IPS DF 19.7 (cell line): ENCODE measurements around the gene CPLANE1.
"Not testable (repeated sequence)": the region's sequence is repeated elsewhere in the genome, so short reads cannot be mapped to it uniquely, and the experiment has no call there.

Experiments used
- DNase-seq: peaks from one replicate; pipeline ENCODE4 v3.0.0-alpha.2; 2013; ENCODE audit warnings: low read depth, low spot score

Gene CPLANE1

DNA sequence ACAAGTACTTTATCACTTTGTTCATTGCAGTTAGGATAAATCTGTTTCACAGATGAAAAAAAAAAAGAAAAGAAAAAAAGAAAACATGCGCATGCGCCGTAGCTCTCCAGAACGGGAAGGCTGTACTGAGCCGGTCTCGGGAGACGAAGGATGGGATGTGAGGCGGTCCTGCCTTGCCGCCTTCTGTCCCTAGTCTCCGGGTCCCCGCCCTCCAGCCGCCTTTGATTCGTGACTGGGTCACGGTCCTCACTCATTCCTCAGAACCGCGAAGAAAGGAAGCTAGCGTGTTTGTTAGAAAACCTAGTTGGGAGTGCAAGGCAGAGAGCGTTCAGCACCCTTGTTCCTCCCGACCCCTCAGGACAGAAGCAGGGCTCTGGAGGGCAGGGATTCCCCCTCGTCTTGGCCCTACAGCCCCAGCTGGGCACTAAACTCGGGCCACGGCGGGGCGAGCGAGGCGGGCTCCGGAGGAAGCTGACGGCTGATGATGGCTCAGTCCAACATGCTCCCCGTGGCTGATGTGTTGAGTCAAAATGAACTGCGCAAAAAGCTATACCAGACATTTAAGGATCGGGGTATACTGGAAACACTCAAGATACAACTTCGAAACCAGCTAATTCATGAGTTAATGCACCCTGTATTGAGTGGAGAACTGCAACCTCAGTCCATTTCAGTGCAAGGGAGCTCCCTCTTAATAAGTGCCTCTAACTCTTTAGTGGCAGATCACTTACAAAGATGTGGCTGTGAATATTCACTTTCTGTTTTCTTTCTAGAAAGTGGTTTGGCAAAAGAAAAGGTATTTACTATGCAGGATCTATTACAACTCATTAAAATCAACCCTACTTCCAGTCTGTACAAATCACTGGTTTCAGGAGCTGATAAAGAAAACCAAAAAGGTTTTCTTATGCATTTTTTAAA is 40.0 kb downstream of the CPLANE1 start:
- no peak for DNase-seq

DNA sequence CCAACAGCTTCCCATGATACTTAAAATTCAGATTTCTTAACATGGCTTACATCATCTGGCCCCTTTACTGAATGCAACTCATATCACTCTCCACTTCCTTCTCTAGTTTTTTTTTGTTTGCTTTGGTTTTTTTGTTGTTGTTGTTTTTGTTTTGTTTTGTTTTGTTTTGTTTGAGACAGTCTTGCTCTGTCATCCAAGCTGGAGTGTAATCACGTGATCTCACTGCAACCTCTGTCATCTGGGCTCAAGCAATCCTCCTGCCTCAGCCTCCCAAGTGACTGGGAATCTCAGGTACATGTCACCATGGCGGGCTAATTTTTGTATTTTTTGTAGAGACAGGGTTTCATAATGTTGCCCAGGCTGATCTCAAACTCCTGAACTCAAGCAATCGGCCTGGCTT is 41.4 kb downstream of the CPLANE1 start:
- no peak for DNase-seq

DNA sequence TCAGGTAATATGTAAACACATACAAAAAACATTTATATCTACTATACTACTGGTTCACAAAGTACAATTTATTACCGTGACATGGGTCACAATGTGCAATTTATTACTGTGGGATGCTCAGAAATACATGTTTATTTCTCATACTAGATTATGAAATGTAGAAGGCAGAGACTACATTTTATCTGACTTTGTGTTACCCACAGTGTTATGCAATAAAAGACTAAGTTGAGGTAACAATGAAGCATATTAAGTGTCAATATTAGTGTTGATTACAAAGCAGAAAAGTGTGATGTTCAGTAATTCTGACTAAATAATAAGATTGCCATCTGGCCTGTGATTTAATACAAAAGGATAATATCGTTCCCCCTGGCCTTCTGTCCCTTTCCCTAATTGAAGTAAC is 42.4 kb downstream of the CPLANE1 start:
- no peak for DNase-seq

GRCh38 chr5:37198842-37199241 is 50.3 kb downstream of the CPLANE1 start:
- DNase-seq, result no peak

DNA sequence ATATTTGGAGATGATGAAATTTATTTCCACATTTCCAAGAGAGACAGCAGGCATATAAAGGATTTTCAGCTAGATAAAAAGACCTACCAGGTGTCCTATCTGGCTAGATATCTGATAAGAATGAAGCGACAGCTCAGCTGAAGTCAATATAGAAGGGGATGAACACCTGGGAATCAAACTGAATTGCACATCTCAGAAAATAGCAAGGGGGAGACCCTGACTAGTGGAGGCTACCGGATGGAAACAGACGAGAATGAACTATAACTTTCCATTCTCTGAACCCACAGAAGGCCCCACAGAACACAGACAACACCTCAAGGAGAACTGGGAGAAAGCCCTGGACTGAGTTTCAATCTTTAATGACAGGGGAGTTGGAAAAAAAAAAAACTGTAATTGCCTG is 51.1 kb downstream of the CPLANE1 start:
- DNase-seq, result no peak

- DNase-seq, result no peak
These were observed 51.7 kb downstream of the CPLANE1 start for GRCh38 chr5:37197340-37198050.

DNA sequence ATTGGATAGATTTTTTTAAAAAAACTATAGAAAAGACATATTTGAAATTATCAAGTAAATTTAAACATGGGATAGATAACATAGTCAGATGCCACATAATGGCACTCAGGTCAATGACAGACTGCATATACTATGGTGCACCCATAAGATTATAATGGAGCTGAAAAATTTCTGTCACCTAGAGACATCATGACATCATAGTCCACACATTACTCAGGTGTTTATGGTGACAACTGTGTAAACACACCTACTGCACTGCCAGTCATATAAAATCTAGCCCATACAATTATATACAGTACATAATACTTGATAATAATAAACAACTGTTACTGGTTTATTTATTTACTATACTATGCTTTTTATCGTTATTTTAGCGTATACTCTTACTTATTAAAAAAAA is 58.6 kb downstream of the CPLANE1 start:
- DNase-seq, result no peak

GRCh38 chr5:37189355-37189754 is 59.8 kb downstream of the CPLANE1 start:
- DNase-seq, result no peak

DNA sequence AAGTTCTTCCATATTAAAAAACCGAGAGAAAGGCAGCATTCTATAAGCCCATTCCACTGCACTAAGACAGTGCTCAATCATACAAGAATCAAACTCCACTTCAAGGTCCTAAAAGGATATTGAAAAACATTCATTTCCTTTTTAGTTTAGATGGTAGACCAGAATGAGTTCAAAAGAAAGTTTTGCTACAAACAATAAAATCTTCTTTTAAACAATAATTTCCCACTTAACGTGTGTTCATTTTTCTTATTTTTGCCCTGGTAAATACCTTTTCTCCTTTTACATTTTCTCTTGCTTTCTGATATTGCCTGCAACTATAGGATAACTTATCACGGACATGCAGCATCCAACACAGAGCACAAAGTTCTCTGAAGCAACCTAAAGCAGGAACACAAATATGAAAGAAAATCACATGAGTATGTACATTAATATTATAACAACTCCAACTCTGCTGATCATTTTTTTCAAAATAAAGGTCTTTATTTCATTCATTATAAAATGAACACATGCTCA is 61.7 kb downstream of the CPLANE1 start:
- no peak for DNase-seq

DNA sequence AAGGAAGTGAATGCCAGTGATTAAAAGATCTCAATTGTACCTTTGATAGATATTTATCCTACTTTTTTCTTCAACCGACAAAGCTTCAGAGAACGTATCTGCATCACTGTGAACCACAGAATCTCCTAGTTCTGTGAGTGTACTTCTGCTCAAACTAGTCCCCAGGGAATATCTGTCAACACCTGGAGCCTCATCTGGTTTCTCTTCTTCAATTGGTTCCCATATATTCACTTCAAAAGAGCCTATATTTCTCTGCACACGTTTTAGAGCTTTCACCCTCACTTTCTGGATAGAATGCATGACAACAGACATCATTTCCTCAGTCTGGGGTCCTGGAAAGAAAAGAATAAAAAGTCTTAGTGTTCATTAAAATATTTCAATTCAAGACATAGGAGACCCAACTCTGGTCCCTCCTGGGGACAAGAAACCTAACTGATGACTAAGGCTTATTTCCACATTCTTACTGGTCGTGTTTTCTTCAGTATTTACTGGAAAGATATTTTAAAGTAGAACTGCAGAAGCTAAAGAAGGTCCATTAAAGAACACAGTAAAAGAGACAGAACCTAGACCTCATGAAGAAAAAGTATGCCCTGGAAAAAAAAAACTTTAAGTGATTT is 64.3 kb downstream of the CPLANE1 start:
- DNase-seq, result no peak

DNA sequence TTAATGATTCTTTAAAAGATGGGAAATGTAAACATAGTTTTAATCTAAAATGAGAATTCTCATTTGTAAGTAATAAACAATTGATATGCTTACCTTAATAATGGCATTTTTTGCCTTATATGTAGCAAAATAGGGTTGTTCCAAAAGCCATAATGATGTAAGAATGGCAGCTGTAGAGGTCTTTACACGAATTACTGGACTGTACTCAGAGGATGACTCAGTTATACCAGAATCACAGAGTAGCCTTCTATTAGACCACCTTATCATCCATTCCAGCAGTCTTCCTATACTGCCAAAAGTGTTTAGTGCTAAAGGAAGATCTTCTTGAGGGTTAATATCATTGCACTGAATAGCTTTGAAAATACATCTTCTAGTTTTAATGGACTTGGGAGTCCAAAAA is 66.5 kb downstream of the CPLANE1 start:
- no peak for DNase-seq

- no peak for DNase-seq
These were observed 74.2 kb downstream of the CPLANE1 start for GRCh38 chr5:37174928-37175327.

DNA sequence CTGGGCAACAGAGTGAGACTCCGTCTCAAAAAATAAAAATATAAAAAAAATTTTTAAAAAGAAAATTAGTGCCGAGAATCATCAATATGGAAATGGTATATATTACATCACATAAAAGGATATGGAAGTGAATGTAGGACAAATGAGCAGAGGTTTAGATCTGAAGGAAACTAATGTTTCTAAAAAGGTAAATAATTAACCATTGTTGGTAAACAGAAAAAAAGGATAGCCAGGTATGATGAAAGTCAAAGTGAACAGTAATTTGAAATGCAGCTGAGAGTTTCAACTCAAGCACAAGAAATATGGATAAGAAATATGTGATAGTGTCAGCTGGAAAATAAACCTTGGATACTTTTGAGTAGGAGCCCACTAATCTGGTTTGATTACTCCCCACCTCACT is 76.2 kb downstream of the CPLANE1 start:
- no peak for DNase-seq

- no peak for DNase-seq
These were observed 78.3 kb downstream of the CPLANE1 start for GRCh38 chr5:37170856-37171255.

- DNase-seq, result no peak
These were observed 83.0 kb downstream of the CPLANE1 start for GRCh38 chr5:37166197-37166596.

GRCh38 chr5:37165761-37166160 is 83.4 kb downstream of the CPLANE1 start:
- no peak for DNase-seq

GRCh38 chr5:37153661-37154060 is 95.5 kb downstream of the CPLANE1 start:
- DNase-seq, result no peak

GRCh38 chr5:37146896-37147295 is 102.3 kb downstream of the CPLANE1 start:
- DNase-seq, result no peak

DNA sequence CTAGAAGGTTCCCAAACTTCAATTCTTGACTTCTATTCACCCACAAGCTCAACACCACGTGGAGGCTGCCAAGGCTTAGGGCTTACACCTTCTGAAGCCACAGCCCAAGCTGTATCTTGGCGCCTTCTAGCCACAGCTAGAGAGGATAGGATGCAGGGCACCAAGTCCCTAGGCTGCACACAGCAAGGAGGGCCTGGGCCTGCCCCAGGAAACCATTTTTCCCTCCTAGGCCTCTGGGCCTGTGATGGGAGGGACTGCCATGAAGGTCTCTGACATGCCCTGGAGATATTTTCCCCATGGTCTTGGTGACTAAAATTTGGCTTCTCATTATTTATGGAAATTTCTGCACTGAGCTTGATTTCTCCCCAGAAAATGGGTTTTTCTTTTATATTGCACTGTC is 112.5 kb downstream of the CPLANE1 start:
- no peak for DNase-seq

DNA sequence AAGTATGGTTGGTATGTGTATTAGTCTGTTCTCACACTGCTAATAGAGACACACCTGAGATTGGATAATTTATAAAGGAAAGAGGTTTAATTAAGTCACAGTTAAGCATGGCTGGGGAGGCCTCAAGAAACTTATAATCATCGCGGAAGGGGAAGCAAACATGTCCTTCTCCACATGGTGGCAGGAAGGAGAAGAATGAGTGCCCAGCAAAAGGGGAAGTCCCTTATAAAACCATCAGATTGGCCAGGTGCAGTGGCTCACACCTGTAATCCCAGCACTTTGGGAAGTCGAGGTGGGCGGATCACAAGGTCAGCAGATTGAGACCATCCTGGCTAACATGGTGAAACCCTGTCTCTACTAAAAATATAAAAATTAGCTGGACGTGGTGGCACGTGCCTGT is 113.9 kb downstream of the CPLANE1 start:
- DNase-seq, result not testable (repeated sequence)

GRCh38 chr5:37133939-37134338 is 115.2 kb downstream of the CPLANE1 start:
- DNase-seq, result no peak

- no peak for DNase-seq
These were observed 116.5 kb downstream of the CPLANE1 start for GRCh38 chr5:37132646-37133045.
